HG03066 (cell line): ENCODE measurements around the gene FMN2.
"Not testable (repeated sequence)": the region's sequence is repeated elsewhere in the genome, so short reads cannot be mapped to it uniquely, and the experiment has no call there.

Experiments used
- ATAC-seq: cut with Tn5 transposase; IDR thresholded peaks from one replicate; pipeline ENCODE4 v1.9.1; 2021; ENCODE audit warnings: low read depth; ENCODE audit not compliant: unreplicated experiment

Gene FMN2

GRCh38 chr1:240244968-240245628 lies 153.4 kb downstream of the FMN2 start:
- no peak for ATAC-seq

- no peak for ATAC-seq
Measured at GRCh38 chr1:240245629-240246020, 153.9 kb downstream of the FMN2 start.

- no peak for ATAC-seq
Measured at GRCh38 chr1:240247899-240248298, 156.2 kb downstream of the FMN2 start.

- ATAC-seq, result no peak
Measured at GRCh38 chr1:240254006-240254405, 162.3 kb downstream of the FMN2 start.

- ATAC-seq, result no peak
Measured at GRCh38 chr1:240254778-240255291, 163.2 kb downstream of the FMN2 start.

- ATAC-seq, result no peak
Measured at GRCh38 chr1:240255922-240256321, 164.2 kb downstream of the FMN2 start.

- no peak for ATAC-seq
Measured at GRCh38 chr1:240256836-240257503, 165.3 kb downstream of the FMN2 start.

- ATAC-seq, result no peak
Measured at GRCh38 chr1:240258910-240259309, 167.2 kb downstream of the FMN2 start.

- ATAC-seq, result not testable (repeated sequence)
Measured at GRCh38 chr1:240264494-240264893, 172.8 kb downstream of the FMN2 start.

GRCh38 chr1:240271081-240271480 lies 179.4 kb downstream of the FMN2 start:
- no peak for ATAC-seq

- no peak for ATAC-seq
Measured at GRCh38 chr1:240274569-240274968, 182.9 kb downstream of the FMN2 start.

- ATAC-seq, result not testable (repeated sequence)
Measured at GRCh38 chr1:240275219-240275618, 183.5 kb downstream of the FMN2 start.

- no peak for ATAC-seq
Measured at GRCh38 chr1:240278082-240278481, 186.4 kb downstream of the FMN2 start.

- ATAC-seq, result no peak
Measured at GRCh38 chr1:240280560-240281322, 189.1 kb downstream of the FMN2 start.

- no peak for ATAC-seq
Measured at GRCh38 chr1:240282061-240282830, 190.6 kb downstream of the FMN2 start.

- ATAC-seq, result no peak
Measured at GRCh38 chr1:240284656-240285414, 193.2 kb downstream of the FMN2 start.

GRCh38 chr1:240285540-240285939 lies 193.9 kb downstream of the FMN2 start:
- no peak for ATAC-seq

- ATAC-seq, result no peak
Measured at GRCh38 chr1:240287722-240288121, 196.0 kb downstream of the FMN2 start.

- ATAC-seq, result no peak
Measured at GRCh38 chr1:240293706-240294105, 202.0 kb downstream of the FMN2 start.

- ATAC-seq, result no peak
Measured at GRCh38 chr1:240294566-240294965, 202.9 kb downstream of the FMN2 start.
